Erythroblast (primary cell): Measurements from ENCODE around the gene GPR15LG.

Experiments used
- GATA1 ChIP-seq: IDR thresholded peaks from 2 replicates; pipeline ENCODE4 v1.6.1; 2011; ENCODE audit warnings: low read depth, mild to moderate bottlenecking, control low read depth, low read length, moderate library complexity
- POLR2A ChIP-seq: IDR thresholded peaks from 2 replicates; pipeline ENCODE4 v1.6.1; 2011; ENCODE audit warnings: mild to moderate bottlenecking, low read length

GRCh38 chr10:84225427-84226173 lies 52.0 kb downstream of the GPR15LG start, which contains the start of gene LRIT2:
- TF ChIP-seq POLR2A (no peak), GATA1 (no peak)
